ENCODE data around the gene COQ10A.

GRCh38 chr12:56247923-56248322 lies 18.8 kb upstream of the COQ10A start:
- TF ChIP-seq CTCF (IDR thresholded peaks at IDR 0.05) = no peak
- TF ChIP-seq POLR2A (IDR thresholded peaks at IDR 0.05) = no peak
- TF ChIP-seq EP300 (IDR thresholded peaks at IDR 0.05) = no peak

Measured in tibial nerve (tissue), 4 donors.